LNCAP (cell line): ENCODE data around the gene RERE.

Experiments used
- CTCF ChIP-seq: fragments of 450-650 bp; IDR thresholded peaks from 2 replicates; pipeline ENCODE4 v1.5.1; 2017; ENCODE audit warnings: mild to moderate bottlenecking

The RERE gene

GRCh38 chr1:8600336-8600735 lies 217.1 kb downstream of the RERE start:
- TF ChIP-seq CTCF: no peak

GRCh38 chr1:8599646-8600212 lies 217.7 kb downstream of the RERE start:
- no peak for TF ChIP-seq CTCF

GRCh38 chr1:8598783-8599182 lies 218.7 kb downstream of the RERE start:
- TF ChIP-seq CTCF: no peak

- peak; percentile 41; the same call in 1 of the 2 replicates for TF ChIP-seq CTCF
Observed at GRCh38 chr1:8598060-8598724, 219.2 kb downstream of the RERE start.

GRCh38 chr1:8597455-8597854 lies 220.0 kb downstream of the RERE start:
- TF ChIP-seq CTCF: no peak

GRCh38 chr1:8595941-8596340 lies 221.5 kb downstream of the RERE start:
- no peak for TF ChIP-seq CTCF

- TF ChIP-seq CTCF: no peak
Observed at GRCh38 chr1:8595332-8595731, 222.1 kb downstream of the RERE start.
